Body of pancreas (tissue), 4 donors: ENCODE data around the gene SEC14L6.

Source experiments
- POLR2A ChIP-seq, 3 donors: fragments of 450-650 bp; IDR thresholded peaks; one replicate each; pipeline ENCODE4 v1.6.1; 2016; ENCODE audit warnings: antibody characterized with exemption in 3 of 3, mild to moderate bottlenecking in 2 of 3
- TF ChIP-seq, protein P1 (sequence below), 7 experiments: fragments of 450-650 bp in 4 of 7; fragments of 200-600 bp in 3 of 7; sonication (generic) in 3 of 7; IDR thresholded peaks; one replicate each; pipeline ENCODE4 v1.5.1; 2016 to 2019; ENCODE audit warnings: antibody characterized with exemption in 7 of 7

DNA sequence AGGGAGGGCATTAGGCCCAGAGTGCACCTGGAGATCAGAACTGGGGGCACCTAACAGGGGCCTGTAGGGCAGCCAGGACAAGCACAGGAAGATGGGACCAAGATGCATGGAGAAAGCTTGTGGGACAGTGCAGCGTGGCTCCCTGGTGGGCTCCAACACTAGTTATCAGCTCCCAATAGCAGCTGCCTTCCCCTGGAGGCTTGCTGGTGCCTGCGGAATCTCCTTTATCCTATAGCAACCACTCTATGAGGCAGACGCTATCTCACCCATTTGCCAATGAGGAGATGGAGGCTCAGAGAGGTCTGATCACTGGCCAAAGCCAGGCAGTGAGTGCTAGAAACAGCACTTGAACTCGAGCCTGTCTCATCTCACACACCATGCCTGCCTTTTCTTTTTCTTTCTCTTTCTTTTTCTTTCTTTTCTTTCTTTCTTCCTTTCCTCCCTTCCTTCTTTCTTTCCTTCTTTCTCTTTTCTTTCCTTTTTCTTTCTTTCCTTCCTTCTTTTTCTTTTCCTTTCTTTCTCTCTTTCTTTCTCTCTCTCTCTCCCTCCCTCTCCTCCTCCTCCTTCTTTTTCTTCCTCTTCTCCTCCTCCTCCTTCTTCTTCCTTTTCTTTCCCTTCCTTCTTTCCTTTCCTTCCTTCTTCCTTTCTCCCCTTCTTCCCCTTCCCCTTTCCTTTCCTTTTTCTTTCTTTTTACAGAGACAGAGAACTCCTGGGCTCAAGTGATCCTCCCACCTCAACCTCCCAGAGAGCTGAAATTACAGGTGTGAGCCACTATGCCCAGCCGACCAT lies 25.0 kb downstream of the SEC14L6 start:
- TF ChIP-seq, protein P1, sequence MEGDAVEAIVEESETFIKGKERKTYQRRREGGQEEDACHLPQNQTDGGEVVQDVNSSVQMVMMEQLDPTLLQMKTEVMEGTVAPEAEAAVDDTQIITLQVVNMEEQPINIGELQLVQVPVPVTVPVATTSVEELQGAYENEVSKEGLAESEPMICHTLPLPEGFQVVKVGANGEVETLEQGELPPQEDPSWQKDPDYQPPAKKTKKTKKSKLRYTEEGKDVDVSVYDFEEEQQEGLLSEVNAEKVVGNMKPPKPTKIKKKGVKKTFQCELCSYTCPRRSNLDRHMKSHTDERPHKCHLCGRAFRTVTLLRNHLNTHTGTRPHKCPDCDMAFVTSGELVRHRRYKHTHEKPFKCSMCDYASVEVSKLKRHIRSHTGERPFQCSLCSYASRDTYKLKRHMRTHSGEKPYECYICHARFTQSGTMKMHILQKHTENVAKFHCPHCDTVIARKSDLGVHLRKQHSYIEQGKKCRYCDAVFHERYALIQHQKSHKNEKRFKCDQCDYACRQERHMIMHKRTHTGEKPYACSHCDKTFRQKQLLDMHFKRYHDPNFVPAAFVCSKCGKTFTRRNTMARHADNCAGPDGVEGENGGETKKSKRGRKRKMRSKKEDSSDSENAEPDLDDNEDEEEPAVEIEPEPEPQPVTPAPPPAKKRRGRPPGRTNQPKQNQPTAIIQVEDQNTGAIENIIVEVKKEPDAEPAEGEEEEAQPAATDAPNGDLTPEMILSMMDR (IDR thresholded peaks at IDR 0.05): no peak
- TF ChIP-seq POLR2A (IDR thresholded peaks at IDR 0.05): no peak
